ENCODE data around the gene PRRC2A.

PRRC2A gene

DNA sequence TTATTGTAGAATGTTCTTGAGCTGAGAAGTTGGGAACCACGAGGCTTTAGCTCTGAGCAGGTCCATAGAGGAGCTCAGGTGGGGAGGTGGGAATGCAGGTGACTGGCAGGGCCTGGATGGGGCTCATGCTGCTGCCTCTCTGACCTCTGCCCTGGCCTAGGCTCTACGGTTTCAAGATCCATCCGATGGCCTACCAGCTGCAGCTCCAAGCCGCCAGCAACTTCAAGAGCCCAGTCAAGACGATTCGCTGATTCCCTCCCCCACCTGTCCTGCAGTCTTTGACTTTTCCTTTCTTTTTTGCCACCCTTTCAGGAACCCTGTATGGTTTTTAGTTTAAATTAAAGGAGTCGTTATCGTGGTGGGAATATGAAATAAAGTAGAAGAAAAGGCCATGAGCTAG, 49.2 kb downstream of the PRRC2A start, which contains the start of gene LY6G5B:
LY6G5B (plus strand) TSS at position 301 of the 400 bp plus-strand sequence. CDS start 975 bp downstream, outside the sequence.
- no peak for DNase-seq

DNA sequence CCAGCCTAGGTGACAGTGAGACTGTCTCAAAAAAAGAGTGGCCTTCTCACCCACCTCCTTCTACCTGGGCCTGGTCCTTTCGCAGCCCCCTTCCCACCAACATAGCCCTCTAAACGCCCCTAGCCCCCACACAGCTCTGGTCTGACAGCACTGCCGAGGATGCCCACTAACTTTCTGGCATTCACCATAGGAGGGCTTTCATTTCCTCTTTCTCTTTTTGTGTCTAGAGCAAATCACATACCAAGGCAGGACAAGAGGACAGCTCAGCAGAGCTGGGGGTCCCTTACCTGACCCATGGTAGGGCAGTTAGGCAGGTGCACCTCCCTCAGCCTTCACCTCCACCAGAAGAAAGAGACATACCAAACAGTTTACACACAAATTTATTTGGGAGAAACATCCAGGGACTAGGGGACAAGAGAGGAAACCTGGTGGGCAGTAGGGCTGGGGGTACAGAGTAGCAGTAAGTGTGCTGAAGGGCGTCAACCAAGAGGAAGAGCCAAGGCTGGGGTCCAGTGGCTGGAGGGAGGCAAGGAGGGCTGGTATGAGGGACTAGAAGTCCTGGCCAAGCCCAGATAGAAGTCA, 55.9 kb downstream of the PRRC2A start:
- DNase-seq, result no peak

DNA sequence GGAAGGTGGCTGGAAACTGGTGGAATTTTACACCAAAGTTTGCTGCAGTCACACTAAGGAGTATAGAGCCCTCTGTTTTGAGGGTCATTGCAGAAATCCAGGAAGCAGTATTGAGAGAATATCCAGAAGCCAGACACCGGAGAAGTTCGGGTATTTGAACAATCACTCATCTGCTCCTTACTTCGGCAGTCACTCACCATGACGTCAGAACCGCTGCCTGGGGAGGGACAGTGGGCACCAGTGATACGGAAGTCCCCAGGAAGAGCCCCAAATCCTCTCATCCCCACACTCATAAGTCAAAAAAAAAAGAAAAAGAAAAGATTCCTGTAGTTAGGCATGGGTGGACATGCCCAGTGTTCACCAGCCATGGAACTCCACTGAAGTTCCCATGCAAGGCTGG, 56.4 kb downstream of the PRRC2A start:
- DNase-seq, result no peak

GRCh38 chr6:31677955-31678354, 57.4 kb downstream of the PRRC2A start:
- no peak for DNase-seq

- peak; percentile 77 to 80 for DNase-seq
Observed at GRCh38 chr6:31680226-31681134, 60.0 kb downstream of the PRRC2A start, which contains the start of gene LY6G5C. LY6G5C (minus strand) TSS chr6:31681067; CDS start chr6:31680373, 694 bp downstream.

DNA sequence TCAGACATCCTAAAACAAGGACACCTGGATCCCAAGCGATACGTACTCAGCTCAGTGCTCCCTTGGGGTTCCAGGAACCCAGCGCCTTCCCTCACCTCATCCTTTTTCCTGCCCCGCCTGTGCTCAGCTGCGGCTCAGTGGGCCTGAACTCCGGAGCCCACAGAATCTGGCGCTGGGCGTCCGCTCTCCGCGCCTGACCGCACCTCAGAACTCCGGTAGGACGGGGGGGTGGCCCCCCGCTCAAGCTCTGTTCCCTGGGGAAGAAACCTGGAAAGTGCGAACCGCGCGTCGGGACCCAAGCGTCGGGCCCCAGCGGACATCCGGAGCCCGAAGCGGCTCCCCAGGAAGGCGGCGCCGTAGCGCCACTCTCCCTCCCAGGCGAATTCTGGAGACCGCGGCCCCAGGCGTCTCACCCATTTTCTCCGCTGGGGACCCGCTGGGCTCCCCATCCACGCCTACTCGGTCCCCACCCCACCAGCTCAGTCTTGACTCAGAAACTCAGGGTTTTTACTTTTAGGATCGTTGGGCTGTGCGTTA, 60.7 kb downstream of the PRRC2A start:
- peak; percentile 9 to 44 for DNase-seq

- no peak for DNase-seq
Observed at GRCh38 chr6:31683591-31683990, 63.1 kb downstream of the PRRC2A start.

DNA sequence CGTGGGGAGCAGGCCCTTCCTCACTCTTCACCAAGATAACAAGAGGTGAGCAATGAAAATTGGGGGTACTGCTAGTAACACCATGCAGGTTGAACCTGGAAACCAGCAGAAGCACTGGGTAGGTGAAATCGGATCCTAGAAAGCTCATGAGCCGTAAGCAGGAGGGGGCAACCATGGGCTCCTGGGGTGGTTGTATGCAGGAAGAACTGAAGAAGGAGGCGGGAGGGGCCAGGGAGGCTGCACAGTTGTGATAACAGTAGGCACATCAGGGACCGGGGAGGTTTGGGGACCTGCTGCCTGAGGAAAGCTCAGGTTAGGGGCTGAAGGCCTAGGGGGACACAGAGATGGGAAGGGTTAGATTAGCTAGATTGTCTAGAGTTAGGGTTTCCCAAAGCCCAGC, 66.0 kb downstream of the PRRC2A start:
- DNase-seq, result no peak

DNA sequence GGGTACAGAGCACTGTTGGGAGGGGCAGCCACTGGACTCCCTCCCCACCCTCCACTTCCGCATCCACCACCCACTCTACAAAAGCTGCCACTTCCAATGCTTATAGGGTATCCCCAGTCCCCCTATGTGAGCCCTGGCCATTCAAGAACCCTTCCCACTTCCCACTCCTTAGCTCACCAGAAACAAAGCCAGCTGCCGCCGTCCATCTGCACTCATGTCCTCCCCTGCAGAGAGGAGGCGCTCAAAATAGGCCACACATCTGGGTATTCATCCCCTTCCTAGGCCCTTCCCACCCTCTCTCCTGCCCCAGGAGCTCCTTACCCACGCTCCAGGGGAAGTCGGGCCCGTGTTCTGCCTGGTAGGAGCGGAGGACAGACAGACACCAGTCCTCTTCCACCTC, 66.8 kb downstream of the PRRC2A start:
- DNase-seq, result no peak
